NCI-H446 (cell line): Measurements from ENCODE around the gene DCHS2.
"Not testable (repeated sequence)": the region's sequence is repeated elsewhere in the genome, so short reads cannot be mapped to it uniquely, and the experiment has no call there.

Source experiments
- DNase-seq, 2 experiments: peaks; one replicate each; lab custom pipeline; 2025; lab: John Stamatoyannopoulos, UW

The DCHS2 gene

GRCh38 chr4:154315741-154316140 is 175.9 kb downstream of the DCHS2 start:
- DNase-seq, result no peak

- no peak for DNase-seq
Measured at GRCh38 chr4:154314248-154314647, 177.4 kb downstream of the DCHS2 start.

GRCh38 chr4:154313004-154313585 is 178.5 kb downstream of the DCHS2 start:
- DNase-seq, result no peak

GRCh38 chr4:154312246-154312645 is 179.4 kb downstream of the DCHS2 start:
- DNase-seq, result no peak

GRCh38 chr4:154310578-154310977 is 181.0 kb downstream of the DCHS2 start:
- no peak for DNase-seq

- no peak for DNase-seq
Measured at GRCh38 chr4:154308207-154308606, 183.4 kb downstream of the DCHS2 start.

DNA sequence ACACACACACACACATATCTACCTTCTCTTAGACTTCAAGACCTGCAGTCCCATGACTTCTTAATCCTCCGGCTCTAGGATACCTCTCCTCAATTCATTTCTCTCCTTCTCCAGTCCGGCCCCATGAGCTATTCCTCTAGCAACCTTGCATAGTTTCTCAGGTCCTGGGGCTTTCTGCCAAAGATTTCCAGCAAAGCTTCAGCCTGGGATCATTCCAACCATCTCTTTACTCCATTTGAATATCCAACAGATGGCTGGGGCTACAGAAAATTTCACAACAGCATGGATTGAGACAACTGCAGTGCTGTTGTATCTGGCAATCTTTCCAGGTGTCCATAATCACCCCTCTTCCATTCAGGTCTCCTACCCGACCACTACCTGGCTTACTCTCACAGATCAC is 184.1 kb downstream of the DCHS2 start:
- DNase-seq, result no peak

- DNase-seq, result no peak
Measured at GRCh38 chr4:154305616-154306015, 186.0 kb downstream of the DCHS2 start.

DNA sequence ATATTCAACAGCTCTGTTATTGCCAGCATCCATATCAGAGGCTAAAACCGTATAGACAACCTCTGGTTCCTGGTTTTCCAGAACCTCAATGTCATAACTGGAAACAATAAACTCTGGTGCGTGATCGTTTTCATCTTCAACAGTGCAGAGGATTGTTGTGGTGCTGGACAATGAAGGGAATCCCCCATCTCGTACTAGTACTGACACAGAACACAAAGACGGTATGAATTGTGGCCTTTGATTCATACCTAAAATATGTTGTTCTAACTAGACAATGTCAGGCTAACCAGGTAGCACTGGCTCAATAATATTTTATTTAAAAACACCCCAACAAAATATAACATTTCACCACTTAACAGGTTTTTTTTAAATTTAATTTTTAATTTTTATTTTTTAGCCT is 186.9 kb downstream of the DCHS2 start:
- DNase-seq, result no peak

DNA sequence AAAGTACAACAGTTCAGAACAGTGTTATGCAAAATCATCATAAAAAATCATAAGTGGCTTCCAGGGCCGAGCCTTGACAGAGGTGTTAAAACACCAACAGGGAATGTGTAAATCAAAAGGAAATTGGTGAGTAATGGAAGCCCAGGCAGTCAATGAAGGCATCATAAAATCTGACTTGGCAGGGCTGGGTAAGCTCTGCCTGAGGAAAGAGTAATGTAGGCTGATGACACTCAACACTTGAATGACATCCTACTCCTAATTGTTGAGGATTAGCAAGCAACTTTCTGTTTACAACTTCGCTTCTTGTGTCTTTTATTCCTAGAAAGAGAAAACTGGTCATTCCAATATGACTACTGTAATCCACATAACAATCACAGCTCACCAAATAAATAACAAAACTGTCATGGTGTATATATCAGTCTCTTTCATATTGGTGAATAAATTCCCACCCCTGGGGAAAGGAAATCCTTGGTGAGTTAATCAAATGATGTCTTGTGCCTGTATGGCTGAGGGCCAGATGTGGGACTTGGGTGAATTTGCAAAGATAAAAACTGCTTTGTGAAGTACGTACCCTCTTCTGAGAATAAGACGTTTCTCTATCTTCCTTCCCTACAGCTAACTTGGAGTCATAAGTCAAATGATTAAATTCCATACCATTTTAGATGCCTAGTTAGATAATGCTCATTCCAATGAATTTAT is 196.8 kb downstream of the DCHS2 start:
- no peak for DNase-seq

GRCh38 chr4:154293427-154293826 is 198.2 kb downstream of the DCHS2 start:
- no peak for DNase-seq

DNA sequence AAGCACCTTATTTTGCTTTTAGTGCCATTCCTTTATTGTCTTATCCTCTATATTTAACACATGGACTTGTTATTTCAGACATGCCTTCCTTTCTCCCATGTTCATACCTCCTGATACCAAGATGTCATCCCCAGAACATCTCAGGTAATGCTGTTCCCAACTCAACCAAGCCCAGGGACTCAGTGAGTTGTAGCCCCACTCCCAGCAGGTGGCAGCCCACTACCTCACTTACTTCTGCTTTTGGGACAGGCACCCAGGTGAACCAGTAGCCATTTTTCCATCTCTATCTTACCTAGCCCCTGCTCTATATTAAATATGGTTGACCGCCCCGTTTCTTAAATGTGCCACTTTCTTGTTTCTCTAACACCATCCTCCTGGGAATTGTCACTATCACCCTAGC is 199.0 kb downstream of the DCHS2 start:
- DNase-seq, result no peak

- DNase-seq, result no peak
Measured at GRCh38 chr4:154277172-154277571, 214.4 kb downstream of the DCHS2 start.

- no peak for DNase-seq
Measured at GRCh38 chr4:154276496-154276895, 215.1 kb downstream of the DCHS2 start.

DNA sequence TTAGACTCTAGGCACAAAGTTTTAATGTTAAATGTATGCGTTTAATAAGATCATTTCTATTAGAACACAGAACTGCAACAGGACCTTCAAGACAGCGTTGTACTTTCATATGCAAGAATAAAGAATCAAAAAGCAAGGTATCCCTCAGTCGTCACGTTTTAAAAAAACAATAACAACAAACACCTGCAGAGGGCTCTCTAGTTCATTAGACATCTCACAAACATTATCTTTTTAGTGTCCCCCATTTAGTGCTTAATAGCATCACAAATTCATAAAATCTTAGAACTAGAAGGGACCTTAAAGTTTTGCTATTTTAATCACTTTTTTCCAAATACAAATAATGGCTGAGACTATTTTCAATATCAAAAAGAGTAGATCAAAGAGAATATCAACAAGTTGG is 236.6 kb downstream of the DCHS2 start:
- no peak for DNase-seq

GRCh38 chr4:154234576-154234975 is 257.0 kb downstream of the DCHS2 start:
- no peak for DNase-seq

DNA sequence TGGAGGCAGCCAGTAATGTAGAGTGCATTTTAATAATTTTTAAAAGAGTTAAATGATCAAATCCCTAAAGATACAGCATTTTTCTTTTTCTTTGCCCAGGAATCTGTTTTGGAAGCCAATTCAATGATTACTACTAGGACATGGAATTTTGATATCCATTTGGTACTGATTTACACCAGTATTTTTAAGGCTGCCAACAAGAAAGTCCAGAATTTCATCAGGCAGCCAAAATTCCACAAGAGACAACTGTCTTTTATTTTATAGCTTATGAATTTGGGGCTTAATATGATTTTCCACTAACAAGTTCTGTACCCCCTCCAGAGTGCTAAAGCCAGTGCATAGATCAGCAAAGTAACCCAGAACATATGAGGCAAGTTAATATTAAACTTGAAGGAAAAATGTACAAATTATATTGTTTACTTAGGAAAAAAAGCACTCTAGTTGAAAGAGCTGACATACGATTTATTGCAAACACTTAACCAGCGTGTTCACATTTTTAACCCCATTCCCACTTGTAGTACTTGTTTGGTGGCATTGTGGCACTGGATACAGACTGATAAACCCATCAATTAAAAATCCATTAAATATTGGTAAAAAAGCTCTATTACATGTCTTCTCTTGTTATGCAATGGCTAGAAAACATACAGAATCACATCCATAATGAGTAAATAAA is 259.7 kb downstream of the DCHS2 start:
- DNase-seq, result no peak

- no peak for DNase-seq
Measured at GRCh38 chr4:154230723-154231122, 260.9 kb downstream of the DCHS2 start.

DNA sequence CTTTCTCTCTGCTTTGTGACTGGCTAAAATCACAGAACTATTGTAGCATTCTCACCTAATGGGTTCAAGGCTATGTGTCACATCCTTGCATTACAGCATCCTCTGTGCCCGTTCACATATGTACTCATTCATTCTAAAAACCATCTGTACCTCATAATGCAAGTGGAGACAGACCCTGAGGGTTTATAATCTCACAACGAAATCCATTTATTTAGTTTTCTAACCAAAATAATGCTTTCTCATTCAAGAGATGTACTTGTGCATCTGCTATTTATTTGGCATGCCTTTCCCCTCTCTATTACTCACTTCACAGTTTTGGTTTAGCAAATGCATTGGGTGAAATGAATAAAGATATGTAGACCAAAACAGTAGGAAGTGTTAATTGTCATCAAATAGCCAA is 261.5 kb downstream of the DCHS2 start:
- no peak for DNase-seq

DNA sequence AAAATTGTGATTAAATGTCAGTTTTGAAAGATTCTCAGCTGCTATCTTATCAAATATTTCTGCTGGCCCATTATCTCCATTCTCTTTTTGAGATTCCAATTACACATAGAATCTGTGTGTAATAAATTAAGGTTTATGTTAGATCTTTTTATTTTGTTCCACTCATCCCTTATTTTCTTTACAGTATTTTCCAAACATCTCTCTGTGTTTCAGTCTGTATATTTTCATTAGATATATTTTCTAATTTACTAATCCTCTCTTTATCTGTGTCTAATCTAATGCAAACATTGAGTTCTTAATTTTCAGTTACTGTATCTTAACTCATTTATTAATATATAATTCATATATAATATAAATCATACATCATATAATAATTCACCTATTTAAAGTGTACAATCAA is 268.7 kb downstream of the DCHS2 start:
- DNase-seq, result no peak

DNA sequence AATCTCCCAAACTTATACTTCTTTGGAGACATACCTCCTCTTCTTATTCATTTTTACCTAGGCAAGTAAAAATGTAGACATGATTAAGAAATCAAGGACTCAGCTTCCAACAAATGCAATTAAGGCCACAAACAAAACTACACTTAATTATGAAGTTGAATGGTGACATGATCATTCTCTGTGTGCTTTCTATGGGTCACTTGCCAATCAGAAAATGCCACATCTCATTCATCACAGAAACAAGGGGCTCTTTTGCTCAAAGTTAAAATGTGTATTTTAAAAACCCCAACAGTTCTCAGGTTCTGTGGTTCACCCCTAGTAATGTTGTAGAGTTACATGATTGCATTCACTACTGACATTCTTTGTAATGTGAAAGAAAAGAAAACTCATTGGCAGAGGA is 273.5 kb downstream of the DCHS2 start:
- no peak for DNase-seq

DNA sequence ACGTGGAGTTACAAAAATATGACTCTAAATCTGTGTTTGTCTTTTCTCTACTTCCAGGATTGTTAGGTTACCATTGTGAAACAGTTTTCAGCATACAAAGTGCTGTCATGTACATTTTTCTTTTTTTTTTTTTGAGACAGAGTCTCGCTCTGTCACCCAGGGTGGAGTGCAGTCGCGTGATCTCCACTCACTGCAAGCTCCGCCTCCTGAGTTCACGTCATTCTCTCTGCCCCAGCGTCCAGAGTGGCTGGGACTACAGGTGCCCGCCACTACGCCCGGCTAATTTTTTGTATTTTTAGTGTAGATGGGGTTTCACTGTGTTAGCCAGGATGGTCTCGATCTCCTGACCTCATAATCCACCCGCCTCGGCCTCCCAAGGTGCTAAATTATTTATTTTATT is 274.2 kb downstream of the DCHS2 start:
- not testable (repeated sequence) for DNase-seq

DNA sequence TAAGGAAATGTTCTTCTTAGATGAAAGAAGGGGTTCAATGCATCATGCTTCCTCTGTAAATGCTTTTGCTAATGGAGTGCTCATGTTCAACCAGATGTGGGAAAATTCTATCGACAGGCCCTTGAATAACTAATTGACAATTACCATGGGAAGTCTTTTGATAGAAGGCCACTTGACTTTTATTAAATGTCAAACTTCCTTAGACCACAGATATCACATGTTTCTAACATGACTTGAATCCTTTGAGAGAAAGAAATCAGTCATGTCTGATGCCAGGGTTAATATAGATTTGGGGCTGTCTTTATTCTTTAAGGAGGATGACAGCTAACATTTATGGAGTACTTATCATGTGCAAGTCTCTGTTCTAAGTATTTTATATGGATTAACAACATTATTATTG is 280.1 kb downstream of the DCHS2 start:
- DNase-seq, result no peak

DNA sequence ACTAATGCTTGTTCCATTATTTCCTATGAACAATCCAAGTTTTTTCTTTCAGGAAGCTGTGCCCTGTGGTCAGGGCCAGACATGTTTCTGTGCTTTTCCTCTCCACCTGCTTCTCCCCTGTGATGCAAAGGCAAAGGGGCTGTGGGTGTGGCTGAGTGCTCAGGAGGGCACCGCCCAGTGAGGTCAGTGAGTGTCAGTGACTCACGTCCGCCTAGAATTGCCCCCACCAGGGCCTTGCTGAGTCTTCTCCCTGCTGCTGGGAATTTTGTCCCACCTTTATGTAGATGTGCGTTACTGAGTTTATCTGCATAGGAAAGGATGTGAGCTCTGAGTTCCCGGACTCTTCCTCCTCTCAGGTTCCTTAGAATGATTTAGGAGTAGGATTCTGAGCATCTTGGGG is 283.2 kb downstream of the DCHS2 start:
- DNase-seq, result no peak
